ENCODE results near the gene SEC14L3.

DNA sequence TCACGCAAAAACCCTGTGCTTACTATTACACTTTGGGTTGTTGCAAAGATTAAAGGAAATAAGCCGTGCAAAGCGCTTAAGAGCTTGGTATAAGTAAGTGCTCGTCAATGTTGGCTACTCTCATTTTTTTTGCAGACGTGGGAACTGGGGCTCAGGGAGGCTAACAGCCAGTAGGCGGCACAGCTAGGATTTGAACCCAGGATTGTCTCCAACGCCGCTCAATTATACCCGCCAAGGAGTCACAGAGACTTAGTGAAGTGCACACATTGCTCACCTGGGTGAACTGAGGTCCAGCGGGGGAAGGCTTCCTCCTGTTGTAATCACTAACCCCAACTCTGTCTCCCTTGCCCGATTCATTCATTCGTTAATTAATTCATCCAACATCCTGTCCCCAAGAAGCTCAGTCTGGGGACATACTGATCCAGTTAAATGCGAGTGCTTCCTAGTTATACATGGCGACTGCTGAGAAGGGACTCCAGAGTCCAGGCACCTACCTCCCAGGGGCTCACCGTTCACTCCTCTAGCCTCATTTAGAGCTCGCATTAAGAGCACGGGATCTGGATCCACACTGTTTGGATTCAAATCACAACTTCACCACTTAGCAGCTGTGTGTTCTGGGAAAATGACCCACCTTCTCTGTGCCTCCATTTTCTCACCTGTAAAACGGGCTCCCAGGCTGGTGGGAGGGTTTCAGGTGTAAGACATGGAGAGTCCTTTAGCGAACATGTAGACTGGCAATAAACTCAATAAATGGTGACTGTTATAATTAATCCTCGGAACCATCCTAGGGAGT lies 47.1 kb downstream of the SEC14L3 start:
- no peak for TF ChIP-seq ZFP30 (CRISPR knock-in tag; IDR thresholded peaks at IDR 0.05)
- no peak for TF ChIP-seq BACH2 (CRISPR knock-in tag; IDR thresholded peaks at IDR 0.05; ENCODE audit: borderline replicate concordance)
- no peak for TF ChIP-seq ZFP3 (CRISPR knock-in tag; IDR thresholded peaks at IDR 0.05)
- TF ChIP-seq TOX (CRISPR knock-in tag; IDR thresholded peaks at IDR 0.05; ENCODE audit: borderline replicate concordance), result no peak
- no peak for TF ChIP-seq SNAI2 (CRISPR knock-in tag; IDR thresholded peaks at IDR 0.05)
- TF ChIP-seq GLIS3 (CRISPR knock-in tag; IDR thresholded peaks at IDR 0.05), result no peak

Measured in SK-N-SH treated with all-trans-retinoic acid at 6 μM for 48 hours (cell line).